HG03060 (cell line): ENCODE data around the gene GLB1L2.

Experiments
- ATAC-seq: cut with Tn5 transposase; IDR thresholded peaks from one replicate; pipeline ENCODE4 v1.9.1; 2021; ENCODE audit warnings: low read depth, moderate number of reproducible peaks; ENCODE audit not compliant: unreplicated experiment

The GLB1L2 gene

DNA sequence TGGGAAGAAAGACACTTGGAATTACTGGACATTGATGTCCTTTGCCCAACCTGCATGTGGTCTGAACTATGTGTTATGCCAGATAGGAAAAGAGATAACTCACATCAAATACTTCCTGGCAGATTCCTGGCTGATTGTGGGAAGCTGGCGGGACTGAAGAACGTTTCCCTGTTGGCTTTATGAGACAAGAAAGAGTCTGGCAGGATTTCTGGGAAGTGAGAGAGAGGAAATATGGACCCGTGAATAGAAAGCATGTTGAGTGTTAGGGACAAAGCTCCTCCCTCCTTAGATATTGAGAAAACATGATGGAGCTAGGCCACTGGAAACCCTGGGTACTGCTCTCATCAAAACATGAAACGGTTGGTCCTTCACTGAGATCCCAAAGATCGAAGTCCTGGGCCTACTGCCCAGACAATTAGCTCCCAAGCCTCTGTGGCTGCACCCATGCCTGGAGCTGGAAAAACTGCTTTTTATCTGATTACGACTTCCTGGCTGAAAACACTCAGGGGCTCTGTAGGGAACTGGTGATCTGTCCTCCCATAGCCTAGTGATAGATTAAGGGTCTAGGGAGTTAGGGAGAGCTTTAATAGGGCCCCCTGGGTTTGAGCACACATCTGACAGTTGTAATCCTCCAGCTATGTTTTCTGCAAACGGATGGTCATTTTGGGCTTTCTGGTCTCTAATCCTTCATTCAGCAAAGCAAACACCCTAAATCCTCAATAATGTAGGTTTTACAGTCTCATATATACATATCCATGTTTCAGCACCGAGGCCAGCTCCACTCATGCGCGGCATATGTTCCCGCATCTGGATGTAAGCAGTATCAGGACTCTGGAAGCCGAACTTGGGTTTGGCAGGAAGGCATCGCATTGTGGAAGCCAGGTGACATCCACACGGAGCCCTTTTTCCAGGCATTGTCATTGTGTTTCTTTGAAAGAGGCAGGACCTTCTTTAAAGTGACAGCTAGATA is 86.4 kb downstream of the GLB1L2 start:
- ATAC-seq, result no peak

DNA sequence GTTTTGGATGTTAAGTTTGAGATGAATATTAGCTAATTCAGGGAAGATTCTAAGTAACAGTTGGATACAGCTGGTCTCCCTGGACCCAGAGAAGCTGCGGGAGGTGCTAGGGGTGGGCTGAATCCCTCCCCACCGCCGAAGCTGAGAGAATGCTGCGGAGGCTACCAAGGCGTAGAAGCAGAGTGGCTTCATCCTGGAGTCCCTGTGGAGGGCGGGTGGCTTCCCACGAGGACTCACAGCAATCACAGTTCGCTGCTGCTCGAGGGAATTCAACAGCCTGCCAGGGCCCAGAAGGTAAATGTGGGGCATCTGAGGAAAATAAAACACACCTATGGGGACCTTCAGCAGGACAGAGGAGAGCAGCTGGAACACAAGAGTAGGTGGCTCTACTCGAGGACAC is 91.3 kb downstream of the GLB1L2 start:
- no peak for ATAC-seq

DNA sequence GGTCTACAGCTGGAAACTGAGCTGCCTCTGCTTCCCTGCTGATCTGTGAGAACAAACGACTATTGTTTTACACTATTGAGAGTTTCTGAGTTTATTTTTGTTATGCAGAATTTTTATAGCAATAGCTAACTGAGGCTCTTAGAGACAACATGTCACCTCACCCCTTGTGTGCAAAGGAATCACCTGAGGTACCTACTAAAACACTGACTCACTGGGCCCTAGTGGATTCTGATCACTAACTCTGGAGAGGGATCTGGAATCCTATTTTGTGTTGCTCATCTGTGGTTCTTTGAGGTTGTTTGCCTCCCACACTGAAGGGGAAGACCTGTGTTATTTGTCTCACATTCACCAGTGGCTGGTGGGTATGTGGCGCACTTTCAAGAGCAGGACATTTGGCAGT is 93.6 kb downstream of the GLB1L2 start:
- ATAC-seq, result no peak
